GM21825 (cell line): ENCODE results near the gene HACD1.
A peak's percentile ranks its signal among the peaks of the same experiment; 100 is the strongest.
"Not testable (repeated sequence)": the region's sequence is repeated elsewhere in the genome, so short reads cannot be mapped to it uniquely, and the experiment has no call there.

Source experiments
- ATAC-seq: cut with Tn5 transposase; IDR thresholded peaks from one replicate; pipeline ENCODE4 v1.9.1; 2021; ENCODE audit warnings: mild to moderate bottlenecking, moderate library complexity; ENCODE audit not compliant: unreplicated experiment

HACD1 gene

GRCh38 chr10:17587321-17587720 lies 29.9 kb downstream of the HACD1 start:
- ATAC-seq, result not testable (repeated sequence)

DNA sequence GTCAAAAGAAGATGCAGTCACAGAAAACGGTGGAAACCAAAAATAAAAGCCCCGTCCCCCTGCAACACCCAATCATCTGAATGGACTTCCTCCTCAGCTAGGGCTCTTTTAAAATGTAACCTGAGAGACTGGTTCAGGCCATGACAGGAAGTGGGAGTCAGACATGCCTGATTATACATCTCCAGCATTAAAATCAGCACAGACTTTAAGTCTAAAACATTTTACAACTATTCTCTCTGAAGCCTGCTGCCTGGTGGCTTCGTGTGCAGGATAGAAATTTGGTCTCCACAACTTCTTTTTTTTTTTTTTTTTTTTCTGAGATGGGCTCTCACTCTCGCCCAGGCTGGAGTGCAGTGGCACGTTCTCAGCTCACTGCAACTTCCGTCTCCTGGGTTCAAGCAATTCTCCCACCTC lies 30.3 kb downstream of the HACD1 start:
- peak; percentile 64 for ATAC-seq

- ATAC-seq, result peak; percentile 79
Measured at GRCh38 chr10:17585016-17585415, 32.2 kb downstream of the HACD1 start.

DNA sequence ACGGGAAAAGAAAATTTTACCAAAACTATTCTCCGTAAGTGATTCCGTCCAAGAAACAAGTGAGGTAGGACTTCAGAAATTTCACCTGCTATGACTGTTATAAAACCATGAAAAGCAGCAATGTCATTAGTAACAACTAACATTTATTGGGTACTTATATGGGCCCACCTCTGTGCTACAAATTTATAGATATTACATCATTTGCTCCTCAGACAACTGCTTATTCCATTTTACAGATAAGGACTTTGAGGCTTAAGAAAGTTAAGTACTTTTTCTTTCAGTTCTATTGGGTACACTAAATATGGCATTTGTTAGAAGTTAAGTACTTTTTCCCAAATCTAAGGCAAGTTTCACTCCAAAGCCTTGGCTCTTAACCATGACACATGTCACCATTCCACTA lies 36.3 kb downstream of the HACD1 start:
- ATAC-seq, result no peak

DNA sequence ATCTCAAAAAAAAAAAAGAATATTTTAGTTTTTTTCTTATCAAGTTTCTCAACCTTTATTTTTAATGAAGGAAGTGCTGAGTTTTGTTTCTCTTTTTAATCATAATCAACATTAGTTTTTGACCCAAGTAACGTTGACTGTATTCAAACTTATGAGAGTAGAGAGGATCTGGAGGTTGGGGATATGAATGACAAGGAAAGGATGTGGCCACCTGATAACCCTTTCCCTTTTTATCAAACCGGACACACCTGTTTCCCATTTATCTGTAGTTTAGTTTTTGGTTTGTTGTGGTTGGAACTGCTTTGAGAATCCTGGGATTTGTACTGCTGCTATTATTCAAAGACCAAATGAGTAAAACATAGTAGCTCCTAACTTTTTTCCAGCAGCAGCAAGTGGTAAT lies 38.6 kb downstream of the HACD1 start:
- no peak for ATAC-seq

DNA sequence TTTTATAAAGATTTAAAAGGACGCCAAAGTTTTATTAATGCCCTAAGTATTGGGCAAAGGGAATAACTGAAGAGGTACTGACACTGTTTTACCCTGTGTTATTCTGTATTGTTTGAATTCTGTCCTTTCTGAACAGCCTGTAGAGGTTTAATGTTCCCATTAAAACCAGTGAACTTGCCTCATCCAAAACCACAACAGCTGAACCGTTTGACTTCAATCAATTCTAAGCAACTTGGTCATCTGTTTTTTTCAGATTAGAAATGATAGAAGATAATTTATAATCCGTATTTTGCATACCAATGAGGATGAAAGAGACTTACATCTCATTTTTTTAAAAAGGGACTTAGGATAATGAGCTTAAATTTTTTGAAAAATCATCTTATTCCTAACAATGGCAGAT lies 40.4 kb downstream of the HACD1 start:
- ATAC-seq, result no peak

DNA sequence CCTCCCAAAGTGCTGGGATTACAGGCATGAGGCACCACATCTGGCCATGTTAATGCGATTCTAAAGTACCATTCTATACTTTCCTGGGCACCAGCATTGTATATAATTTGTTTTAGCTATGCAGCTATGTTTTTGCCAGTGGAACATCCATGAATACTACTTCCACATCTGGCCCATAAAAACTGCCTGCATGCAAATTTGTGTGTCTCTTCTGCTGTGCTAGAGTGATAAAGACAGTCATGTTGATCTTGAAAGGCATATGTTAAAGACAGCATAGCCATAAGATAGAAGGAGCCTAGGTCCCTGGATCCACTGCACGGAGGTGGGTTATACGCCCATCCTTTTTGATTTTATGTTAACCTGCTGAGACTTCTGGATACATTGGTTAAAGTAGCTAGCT lies 52.3 kb downstream of the HACD1 start:
- no peak for ATAC-seq

GRCh38 chr10:17563452-17563851 lies 53.7 kb downstream of the HACD1 start:
- no peak for ATAC-seq

DNA sequence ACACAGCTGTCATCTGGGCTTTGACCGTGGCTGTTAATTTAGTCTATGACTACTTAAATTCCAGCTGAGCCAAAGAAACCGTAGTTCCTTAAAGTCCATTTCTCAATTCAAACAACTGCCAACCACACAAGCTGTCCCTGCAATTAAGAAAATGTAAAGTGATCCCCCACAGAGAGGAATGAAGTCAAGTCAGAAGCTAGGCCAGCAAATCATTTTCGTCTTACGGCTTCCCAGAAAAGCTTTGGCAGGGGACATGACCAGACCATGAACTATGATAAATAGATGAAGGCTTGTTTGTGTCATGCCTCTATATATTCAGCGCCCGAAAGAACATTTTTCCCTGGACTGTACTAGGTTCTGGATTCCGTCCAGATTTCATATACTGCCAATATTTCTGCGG lies 54.6 kb downstream of the HACD1 start:
- ATAC-seq, result no peak

GRCh38 chr10:17561111-17561510 lies 56.1 kb downstream of the HACD1 start:
- no peak for ATAC-seq

DNA sequence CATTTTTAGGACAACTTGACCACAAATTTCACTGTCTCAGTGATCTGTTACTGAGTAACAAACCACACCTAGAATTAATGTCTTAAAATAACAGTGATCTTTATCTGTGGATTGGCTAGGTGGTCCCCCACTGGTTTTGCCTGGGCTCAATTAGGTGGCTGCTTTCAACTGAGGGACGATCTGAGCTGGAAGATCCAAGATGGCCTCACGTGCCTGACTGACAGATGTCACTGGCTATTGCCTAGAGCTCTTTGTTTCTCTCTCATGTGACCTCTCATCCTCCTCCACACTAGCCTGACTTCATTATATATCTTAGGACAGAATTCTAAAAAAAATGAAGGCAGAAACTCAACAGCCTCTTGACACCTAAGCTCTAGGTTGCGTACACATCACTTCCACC lies 59.7 kb downstream of the HACD1 start:
- ATAC-seq, result no peak

GRCh38 chr10:17548770-17549169 lies 68.4 kb downstream of the HACD1 start:
- no peak for ATAC-seq

GRCh38 chr10:17548162-17548561 lies 69.0 kb downstream of the HACD1 start:
- ATAC-seq, result no peak

DNA sequence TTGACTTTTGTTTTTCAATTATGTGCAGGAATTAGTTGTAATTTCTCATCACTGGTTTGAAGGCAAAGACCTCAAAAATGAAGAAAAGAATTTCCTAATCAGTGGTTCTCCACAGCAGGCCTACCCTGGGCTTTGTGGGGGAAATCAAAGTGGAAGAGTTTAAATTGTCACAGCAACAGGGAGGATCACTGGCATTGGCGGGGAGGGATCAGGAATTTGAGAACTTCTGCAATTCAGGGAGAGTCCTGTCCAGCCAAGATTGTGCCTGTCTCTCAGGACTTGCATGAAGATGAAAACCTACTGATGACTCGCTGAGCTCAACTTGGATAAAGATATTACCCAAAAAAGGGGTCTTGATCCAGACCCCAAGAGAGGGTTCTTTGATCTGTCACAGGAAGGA lies 70.1 kb downstream of the HACD1 start:
- no peak for ATAC-seq

GRCh38 chr10:17544465-17544864 lies 72.7 kb downstream of the HACD1 start:
- no peak for ATAC-seq
